Coronary artery (tissue), 2 donors: Measurements from ENCODE around the gene PRAMEF1.

ENCODE experiments used
- DNase-seq: peaks from one replicate; pipeline ENCODE4 v3.0.0-alpha.2; 2017; ENCODE audit warnings: low spot score
- H3K27ac ChIP-seq, 2 donors: fragments of 200-600 bp; sonication (generic); one replicate each; pipeline ENCODE4 v1.5.1; 2016 to 2019
- H3K4me3 ChIP-seq: fragments of 200-600 bp; sonication (generic); 2 replicates; pipeline ENCODE4 v1.5.1; 2016; ENCODE audit warnings: mild to moderate bottlenecking, moderate library complexity
- TF ChIP-seq, protein P1 (sequence below): fragments of 200-600 bp; sonication (generic); IDR thresholded peaks from one replicate; pipeline ENCODE4 v1.5.1; 2019; ENCODE audit warnings: antibody characterized with exemption

The PRAMEF1 gene

DNA sequence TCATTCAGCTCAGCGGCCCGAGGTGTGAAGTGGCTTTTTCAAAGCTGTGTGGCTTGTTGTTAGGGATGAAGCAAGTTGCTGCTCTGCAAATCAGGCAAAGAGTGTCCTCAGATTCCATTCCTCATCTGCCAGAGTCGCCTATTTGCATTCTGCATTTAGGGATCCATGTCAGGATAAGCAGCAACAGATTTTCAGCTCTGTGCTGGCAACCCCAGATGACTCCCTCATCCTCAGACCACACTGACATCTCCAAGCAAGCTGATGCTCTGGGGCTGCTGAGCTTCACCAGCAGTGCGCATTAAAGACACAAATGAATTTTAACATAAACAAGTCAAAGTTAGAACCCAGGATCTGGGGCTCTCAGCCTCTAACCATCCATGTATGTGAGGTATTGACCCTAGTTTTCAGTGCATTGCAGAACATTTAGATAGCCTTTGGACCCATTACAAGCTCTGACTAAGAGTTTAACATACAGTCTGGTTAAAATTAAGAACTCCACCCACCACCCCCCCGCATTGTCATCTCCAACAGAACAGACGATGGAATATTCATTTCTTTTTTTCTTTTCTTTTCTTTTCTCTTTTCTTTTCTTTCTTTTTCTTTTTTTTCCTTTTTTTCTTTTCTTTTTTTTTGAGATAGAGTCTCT lies 34.3 kb upstream of the PRAMEF1 start:
- H3K4me3 ChIP-seq: no peak overlapping the region
- no peak overlapping the region for H3K27ac ChIP-seq
- TF ChIP-seq, protein P1, sequence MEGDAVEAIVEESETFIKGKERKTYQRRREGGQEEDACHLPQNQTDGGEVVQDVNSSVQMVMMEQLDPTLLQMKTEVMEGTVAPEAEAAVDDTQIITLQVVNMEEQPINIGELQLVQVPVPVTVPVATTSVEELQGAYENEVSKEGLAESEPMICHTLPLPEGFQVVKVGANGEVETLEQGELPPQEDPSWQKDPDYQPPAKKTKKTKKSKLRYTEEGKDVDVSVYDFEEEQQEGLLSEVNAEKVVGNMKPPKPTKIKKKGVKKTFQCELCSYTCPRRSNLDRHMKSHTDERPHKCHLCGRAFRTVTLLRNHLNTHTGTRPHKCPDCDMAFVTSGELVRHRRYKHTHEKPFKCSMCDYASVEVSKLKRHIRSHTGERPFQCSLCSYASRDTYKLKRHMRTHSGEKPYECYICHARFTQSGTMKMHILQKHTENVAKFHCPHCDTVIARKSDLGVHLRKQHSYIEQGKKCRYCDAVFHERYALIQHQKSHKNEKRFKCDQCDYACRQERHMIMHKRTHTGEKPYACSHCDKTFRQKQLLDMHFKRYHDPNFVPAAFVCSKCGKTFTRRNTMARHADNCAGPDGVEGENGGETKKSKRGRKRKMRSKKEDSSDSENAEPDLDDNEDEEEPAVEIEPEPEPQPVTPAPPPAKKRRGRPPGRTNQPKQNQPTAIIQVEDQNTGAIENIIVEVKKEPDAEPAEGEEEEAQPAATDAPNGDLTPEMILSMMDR: no peak
- DNase-seq: no peak

DNA sequence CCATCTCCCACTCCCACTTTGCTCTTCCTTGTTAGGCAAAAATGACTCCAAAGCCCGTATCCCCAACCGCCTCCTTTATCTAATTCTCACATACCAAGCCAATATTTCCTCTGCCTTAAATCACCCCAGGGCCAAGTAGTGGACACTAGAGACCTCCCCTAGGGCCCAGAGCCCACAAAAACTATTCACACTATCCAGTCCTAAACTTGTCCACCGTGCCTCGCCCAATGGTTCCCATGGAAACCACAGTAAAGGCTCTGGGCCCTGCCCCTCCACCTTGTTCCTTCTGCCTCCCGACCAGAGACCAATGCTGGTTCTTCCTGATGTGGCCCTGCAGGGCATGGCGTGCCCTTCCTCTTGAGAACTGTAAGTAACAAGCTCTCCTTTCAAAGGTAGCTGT lies 33.4 kb upstream of the PRAMEF1 start:
- no peak for DNase-seq
- H3K4me3 ChIP-seq: no peak overlapping the region
- H3K27ac ChIP-seq: no peak overlapping the region
- TF ChIP-seq, protein P1: no peak

GRCh38 chr1:12760256-12760795 lies 30.9 kb upstream of the PRAMEF1 start:
- no peak overlapping the region for H3K4me3 ChIP-seq
- TF ChIP-seq, protein P1: no peak

GRCh38 chr1:12761781-12762180 lies 29.4 kb upstream of the PRAMEF1 start:
- TF ChIP-seq, protein P1: no peak
- H3K27ac ChIP-seq: no peak overlapping the region
- no peak for DNase-seq
- H3K4me3 ChIP-seq: no peak overlapping the region

More at GRCh38 chr1:12760256-12760795, 30.9 kb upstream of the PRAMEF1 start:
- no peak for DNase-seq
- no peak overlapping the region for H3K27ac ChIP-seq

DNA sequence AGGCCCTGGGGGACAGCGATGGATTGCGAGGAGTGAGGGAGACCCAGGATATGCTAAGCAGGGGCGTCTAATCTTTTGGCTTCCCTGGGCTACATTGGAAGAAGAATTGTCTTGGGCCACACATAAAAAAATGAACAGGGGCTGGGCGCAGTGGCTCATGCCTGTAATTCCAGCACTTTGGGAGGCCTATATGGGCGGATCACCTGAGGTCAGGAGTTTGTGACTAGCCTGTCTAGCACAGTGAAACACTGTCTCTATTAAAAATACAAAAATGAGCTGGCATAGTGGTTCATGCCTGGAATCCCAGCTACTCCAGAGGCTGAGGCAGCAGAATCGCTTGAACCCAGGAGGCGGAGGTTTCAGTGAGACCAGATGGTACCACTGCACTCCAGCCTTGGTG lies 28.4 kb upstream of the PRAMEF1 start:
- H3K4me3 ChIP-seq: no peak overlapping the region
- TF ChIP-seq, protein P1: no peak
- H3K27ac ChIP-seq: no peak overlapping the region

GRCh38 chr1:12763479-12763878 lies 27.7 kb upstream of the PRAMEF1 start:
- Histone ChIP-seq H3K4me3 (no peak overlapping the region), H3K27ac (no peak overlapping the region)
- DNase-seq: no peak
- TF ChIP-seq, protein P1: no peak

More for the DNA sequence above, 28.4 kb upstream of the PRAMEF1 start:
- DNase-seq: no peak

DNA sequence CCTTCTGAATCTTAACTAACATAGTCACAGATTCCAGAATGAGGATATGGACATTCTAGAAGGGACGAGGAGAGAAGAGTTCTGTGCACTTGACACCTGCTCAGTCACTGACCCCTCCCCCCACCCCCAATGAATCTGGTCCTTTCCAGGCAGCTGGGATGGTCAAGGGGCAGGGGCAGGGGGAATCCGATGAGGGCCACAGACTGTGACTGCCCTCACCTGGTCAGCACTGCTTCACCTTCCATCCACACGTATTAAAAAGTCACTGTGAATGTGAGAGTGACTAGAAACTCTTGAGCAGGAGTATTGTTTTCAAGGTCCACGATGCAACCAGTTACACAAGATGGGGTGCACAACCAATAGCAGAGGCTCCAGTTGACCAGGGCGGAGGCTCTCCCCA lies 27.2 kb upstream of the PRAMEF1 start:
- no peak overlapping the region for H3K27ac ChIP-seq
- H3K4me3 ChIP-seq: no peak overlapping the region
- TF ChIP-seq, protein P1: no peak

More for the DNA sequence above, 27.2 kb upstream of the PRAMEF1 start:
- no peak for DNase-seq
